ENCODE data around the gene TGFB2. TPM values are rescaled to one million over a fixed set of nuclear protein-coding genes. Genes with fewer than 3 reads are reported as not detected.

Gene TGFB2
- polyA plus RNA-seq, 6 donors from 2014 or later, result 0.23 to 1.1 (median 0.43) TPM; not detected in 1

DNA sequence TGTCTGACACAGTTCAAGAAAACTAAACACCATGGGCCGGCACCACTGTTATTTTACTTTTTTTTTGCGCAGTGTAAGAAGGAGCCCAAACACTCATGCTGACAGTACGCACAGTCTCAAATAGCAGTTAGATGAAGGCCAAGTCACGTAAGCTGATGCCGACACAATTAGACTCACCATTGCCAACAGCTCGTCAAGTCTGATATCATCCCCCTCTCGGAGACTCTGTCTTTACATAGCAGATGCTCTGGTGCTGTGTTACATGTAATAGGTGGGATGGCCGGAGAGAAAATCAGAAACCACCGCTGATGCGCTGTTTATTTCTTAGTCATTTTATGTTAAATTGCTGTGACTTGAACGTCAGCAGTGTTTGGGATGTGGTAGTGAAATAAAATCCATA is 49.3 kb downstream of the TGFB2 start:
- Mint-ChIP-seq H3K4me3 (no peak overlapping the region), H3K9me3 (no peaks in the 10 kb centered on the region), H3K4me1 (no peaks in the 10 kb centered on the region)

GRCh38 chr1:218394989-218395388 is 49.9 kb downstream of the TGFB2 start:
- Mint-ChIP-seq H3K36me3 (no peaks in the 10 kb centered on the region), H3K4me3 (no peak overlapping the region), H3K27me3 (peaks cover 0 to 10% (median 5%) of the 10 kb centered on the region in 3 donors), H3K27ac (no peak overlapping the region), H3K9me3 (no peaks in the 10 kb centered on the region), H3K4me1 (no peaks in the 10 kb centered on the region)
- DNase-seq (no peak), ATAC-seq (ENCODE audit: low read depth in 2 of 2) (no peak)

More for the DNA sequence above, 49.3 kb downstream of the TGFB2 start:
- H3K27me3 Mint-ChIP-seq, result peaks cover 0 to 12% (median 5%) of the 10 kb centered on the region in 3 donors
- H3K36me3 Mint-ChIP-seq, result no peaks in the 10 kb centered on the region
- H3K27ac Mint-ChIP-seq, result no peak overlapping the region
- no peak for DNase-seq
- ATAC-seq (ENCODE audit: low read depth in 2 of 2), result no peak

DNA sequence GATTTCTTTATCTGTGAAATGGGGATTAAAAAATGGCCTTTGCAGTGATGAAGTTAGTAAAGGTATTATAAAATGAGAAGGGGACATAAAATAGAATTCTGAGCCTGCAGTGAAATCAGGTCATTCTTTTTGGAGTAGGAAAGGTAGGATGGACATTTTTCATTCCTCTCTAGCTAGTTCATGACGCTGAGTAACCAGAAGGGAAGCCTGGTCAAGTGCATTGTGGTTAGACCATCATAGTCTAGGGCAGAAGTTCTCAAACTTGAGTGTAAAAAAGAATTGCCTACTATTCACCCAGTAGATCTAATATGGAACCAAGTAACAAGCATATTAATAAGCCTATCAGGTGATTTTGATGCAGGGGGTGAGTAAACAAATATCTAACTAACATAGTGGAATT is 50.8 kb downstream of the TGFB2 start:
- Mint-ChIP-seq H3K36me3 (no peaks in the 10 kb centered on the region), H3K4me3 (no peak overlapping the region), H3K27ac (no peak overlapping the region), H3K9me3 (no peaks in the 10 kb centered on the region), H3K4me1 (no peaks in the 10 kb centered on the region), H3K27me3 (peaks cover 0 to 8% (median 5%) of the 10 kb centered on the region in 3 donors)
- ATAC-seq (ENCODE audit: low read depth in 2 of 2) (no peak), DNase-seq (no peak)

DNA sequence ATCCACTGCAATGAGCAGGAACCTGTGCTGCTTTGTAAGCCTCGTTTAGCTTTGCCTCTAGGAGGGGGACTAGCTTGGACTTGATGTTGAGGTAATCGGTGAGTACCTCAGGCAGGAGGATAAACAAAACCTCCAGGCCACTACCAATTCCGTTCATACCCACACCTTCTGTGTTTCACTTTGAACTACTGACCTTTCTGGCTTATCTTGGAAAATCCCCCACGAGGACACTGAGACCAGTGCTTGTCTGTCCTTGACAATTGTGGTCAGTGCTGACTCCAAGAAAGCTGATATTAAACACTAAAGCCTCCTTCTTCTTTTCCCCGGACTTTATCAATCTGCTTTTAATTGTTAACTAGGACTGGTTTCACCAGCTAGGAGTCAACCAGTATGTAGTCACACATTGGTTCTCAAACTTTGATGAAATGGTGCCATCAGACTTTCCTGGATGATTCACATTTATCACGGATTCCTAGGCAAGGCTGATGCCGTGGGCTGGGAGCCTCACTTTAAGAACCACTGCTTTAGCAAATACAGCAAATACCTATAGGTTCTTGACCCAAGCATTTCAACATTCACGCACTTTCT is 52.7 kb downstream of the TGFB2 start:
- Mint-ChIP-seq H3K4me3 (no peak overlapping the region), H3K27me3 (peaks cover 0 to 8% (median 0%) of the 10 kb centered on the region in 3 donors), H3K9me3 (peaks cover 0 to 3% (median 0%) of the 10 kb centered on the region in 7 donors), H3K4me1 (no peaks in the 10 kb centered on the region), H3K36me3 (no peaks in the 10 kb centered on the region), H3K27ac (peak overlapping the region in 1 of 6 donors; percentile 3)
- ATAC-seq (ENCODE audit: low read depth in 2 of 2), result no peak
- no peak for DNase-seq

GRCh38 chr1:218400624-218401023 is 55.5 kb downstream of the TGFB2 start:
- Mint-ChIP-seq H3K36me3 (peaks cover 0 to 10% of the 10 kb centered on the region in 2 donors), H3K9me3 (peaks cover 0 to 3% (median 0%) of the 10 kb centered on the region in 7 donors), H3K4me3 (no peak overlapping the region), H3K27me3 (peaks cover 0 to 4% (median 0%) of the 10 kb centered on the region in 3 donors), H3K4me1 (no peaks in the 10 kb centered on the region), H3K27ac (peak overlapping the region in 1 of 6 donors; percentile 12)
- DNase-seq, result no peak
- ATAC-seq (ENCODE audit: low read depth in 2 of 2), result no peak

- DNase-seq (no peak), ATAC-seq (ENCODE audit: low read depth in 2 of 2) (no peak)
- Mint-ChIP-seq H3K4me3 (no peak overlapping the region), H3K27ac (peak overlapping the region in 1 of 6 donors; percentile 68), H3K27me3 (no peaks in the 10 kb centered on the region), H3K4me1 (no peaks in the 10 kb centered on the region), H3K9me3 (peaks cover 0 to 3% (median 0%) of the 10 kb centered on the region in 7 donors), H3K36me3 (peaks cover 0 to 16% of the 10 kb centered on the region in 2 donors)
Measured at GRCh38 chr1:218401441-218401997, 56.4 kb downstream of the TGFB2 start.

- Mint-ChIP-seq H3K4me3 (no peak overlapping the region), H3K27me3 (no peaks in the 10 kb centered on the region), H3K4me1 (no peaks in the 10 kb centered on the region), H3K9me3 (peaks cover 0 to 3% (median 0%) of the 10 kb centered on the region in 7 donors), H3K36me3 (peaks cover 0 to 17% of the 10 kb centered on the region in 2 donors), H3K27ac (peak overlapping the region in 1 of 6 donors; percentile 13)
- ATAC-seq (ENCODE audit: low read depth in 2 of 2), result no peak
- no peak for DNase-seq
Measured at GRCh38 chr1:218401998-218402785, 57.1 kb downstream of the TGFB2 start.

GRCh38 chr1:218402786-218403120 is 57.6 kb downstream of the TGFB2 start:
- ATAC-seq (ENCODE audit: low read depth in 2 of 2) (no peak), DNase-seq (no peak)
- Mint-ChIP-seq H3K27ac (no peak overlapping the region), H3K9me3 (peaks cover 0 to 3% (median 0%) of the 10 kb centered on the region in 7 donors), H3K4me1 (no peaks in the 10 kb centered on the region), H3K27me3 (no peaks in the 10 kb centered on the region), H3K36me3 (peaks cover 0 to 17% of the 10 kb centered on the region in 2 donors), H3K4me3 (no peak overlapping the region)

DNA sequence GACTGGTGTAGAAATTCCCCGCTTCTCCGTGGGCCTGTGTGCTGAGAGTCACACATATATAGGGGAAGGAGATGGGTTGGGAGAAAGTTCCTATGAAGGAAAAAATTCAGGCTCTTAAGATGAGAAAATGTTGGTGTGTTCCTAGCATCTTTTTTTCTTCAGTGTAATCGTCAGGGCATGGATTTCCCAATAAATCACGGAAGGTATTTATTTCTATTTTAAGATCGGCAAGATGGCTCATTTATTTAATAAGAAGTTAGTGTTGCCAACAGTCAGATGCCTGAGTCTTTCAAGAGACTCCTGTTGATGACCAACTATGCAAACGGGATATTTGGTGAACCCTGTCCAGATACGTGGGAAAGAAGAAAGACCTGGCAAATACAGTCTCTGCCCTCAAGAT is 58.2 kb downstream of the TGFB2 start:
- ATAC-seq (ENCODE audit: low read depth in 2 of 2) (no peak), DNase-seq (no peak)
- H3K27me3 Mint-ChIP-seq, result no peaks in the 10 kb centered on the region
- peaks cover 0 to 17% of the 10 kb centered on the region in 2 donors for H3K36me3 Mint-ChIP-seq
- H3K27ac Mint-ChIP-seq, result no peak overlapping the region
- no peaks in the 10 kb centered on the region for H3K4me1 Mint-ChIP-seq
- H3K4me3 Mint-ChIP-seq, result no peak overlapping the region
- H3K9me3 Mint-ChIP-seq, result peaks cover 0 to 3% (median 0%) of the 10 kb centered on the region in 7 donors

- peaks cover 0 to 21% of the 10 kb centered on the region in 2 donors for H3K36me3 Mint-ChIP-seq
- no peak for ATAC-seq (ENCODE audit: low read depth in 2 of 2)
- no peak overlapping the region for H3K27ac Mint-ChIP-seq
- no peak overlapping the region for H3K4me3 Mint-ChIP-seq
- no peaks in the 10 kb centered on the region for H3K27me3 Mint-ChIP-seq
- DNase-seq, result no peak
- no peaks in the 10 kb centered on the region for H3K4me1 Mint-ChIP-seq
- no peaks in the 10 kb centered on the region for H3K9me3 Mint-ChIP-seq
Measured at GRCh38 chr1:218407630-218408029, 62.5 kb downstream of the TGFB2 start.

DNA sequence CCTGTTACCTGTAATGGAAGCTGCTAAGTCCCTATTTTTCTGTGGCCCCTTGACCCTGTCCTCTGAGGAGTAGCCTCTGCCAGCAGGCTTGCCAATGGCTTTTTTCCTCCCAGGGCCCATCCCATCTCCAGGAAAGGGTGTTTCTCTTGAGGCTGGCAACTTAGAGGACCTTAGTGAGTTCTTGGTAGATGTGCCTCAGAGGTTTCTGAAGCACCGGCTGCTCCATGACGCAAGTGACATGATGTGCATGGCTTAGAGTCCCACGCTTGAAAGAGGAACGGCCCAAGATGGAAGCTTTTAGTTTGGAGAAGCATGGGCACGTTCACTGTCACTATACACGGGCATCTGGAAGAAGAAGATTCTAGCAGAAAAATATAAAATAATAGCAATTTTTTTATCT is 63.0 kb downstream of the TGFB2 start:
- Mint-ChIP-seq H3K36me3 (peaks cover 0 to 19% of the 10 kb centered on the region in 2 donors), H3K4me1 (no peaks in the 10 kb centered on the region), H3K27ac (no peak overlapping the region), H3K27me3 (no peaks in the 10 kb centered on the region), H3K4me3 (no peak overlapping the region), H3K9me3 (no peaks in the 10 kb centered on the region)
- ATAC-seq (ENCODE audit: low read depth in 2 of 2) (no peak), DNase-seq (no peak)

DNA sequence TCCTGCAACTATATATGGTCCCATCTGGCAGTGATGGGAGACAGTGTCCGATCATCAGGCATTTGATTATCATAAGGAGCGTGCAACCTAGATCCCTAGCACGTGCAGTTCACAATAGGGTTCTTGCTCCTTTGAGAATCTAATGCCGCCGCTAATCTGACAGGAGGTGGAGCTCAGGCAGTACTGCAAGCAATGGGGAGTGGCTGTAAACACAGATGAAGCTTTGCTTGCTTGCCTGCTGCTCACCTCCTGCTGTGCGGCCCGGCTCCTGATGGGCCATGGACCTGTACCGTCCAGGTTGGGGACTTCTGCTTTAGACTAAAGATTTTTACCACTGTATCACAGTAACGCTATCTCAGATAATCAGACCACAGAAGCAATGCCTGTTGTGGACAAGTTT is 63.8 kb downstream of the TGFB2 start:
- no peaks in the 10 kb centered on the region for H3K9me3 Mint-ChIP-seq
- no peak for DNase-seq
- no peak overlapping the region for H3K27ac Mint-ChIP-seq
- peaks cover 0 to 17% of the 10 kb centered on the region in 2 donors for H3K36me3 Mint-ChIP-seq
- peaks cover 0 to 2% (median 0%) of the 10 kb centered on the region in 3 donors for H3K4me1 Mint-ChIP-seq
- ATAC-seq (ENCODE audit: low read depth in 2 of 2), result no peak
- H3K4me3 Mint-ChIP-seq, result no peak overlapping the region
- no peaks in the 10 kb centered on the region for H3K27me3 Mint-ChIP-seq

DNA sequence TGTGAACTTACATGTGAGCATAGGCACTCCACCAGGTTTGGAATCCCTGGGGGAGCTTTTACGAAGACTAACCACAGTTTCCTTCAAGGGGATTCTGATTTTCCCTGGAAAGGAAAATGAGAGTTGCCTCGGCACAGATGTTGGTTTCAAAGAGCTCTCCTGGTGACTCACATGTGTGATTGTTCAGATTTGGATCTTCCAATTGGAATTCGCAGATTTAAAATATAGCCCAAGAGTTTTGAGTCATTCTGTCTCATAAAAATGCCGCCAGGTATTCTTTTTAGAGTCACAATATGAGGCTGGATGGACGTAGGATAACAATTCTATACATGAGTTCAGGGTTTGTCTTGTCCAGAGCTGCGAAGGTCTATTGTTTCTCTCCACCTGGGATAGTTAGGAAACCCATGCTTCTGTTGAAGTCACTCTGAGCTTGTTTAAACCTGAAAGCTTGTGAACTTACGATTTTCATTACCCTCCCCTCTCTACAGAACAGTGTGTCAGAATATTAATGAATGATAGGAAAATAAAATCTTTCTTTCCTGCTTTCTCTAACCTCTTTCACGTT is 64.9 kb downstream of the TGFB2 start:
- DNase-seq (no peak), ATAC-seq (ENCODE audit: low read depth in 2 of 2) (no peak)
- Mint-ChIP-seq H3K4me1 (peaks cover 0 to 3% (median 0%) of the 10 kb centered on the region in 3 donors), H3K4me3 (no peak overlapping the region), H3K9me3 (no peaks in the 10 kb centered on the region), H3K27ac (no peak overlapping the region), H3K36me3 (peaks cover 0 to 17% of the 10 kb centered on the region in 2 donors), H3K27me3 (no peaks in the 10 kb centered on the region)
